ENCODE results near the gene GANAB. TPM values are rescaled to one million over a fixed set of nuclear protein-coding genes. Genes with fewer than 3 reads are reported as not detected.

Gene GANAB
- total and polyA plus RNA-seq, 7 donors = 34.3 to 64.6 (median 62.0) TPM

DNA sequence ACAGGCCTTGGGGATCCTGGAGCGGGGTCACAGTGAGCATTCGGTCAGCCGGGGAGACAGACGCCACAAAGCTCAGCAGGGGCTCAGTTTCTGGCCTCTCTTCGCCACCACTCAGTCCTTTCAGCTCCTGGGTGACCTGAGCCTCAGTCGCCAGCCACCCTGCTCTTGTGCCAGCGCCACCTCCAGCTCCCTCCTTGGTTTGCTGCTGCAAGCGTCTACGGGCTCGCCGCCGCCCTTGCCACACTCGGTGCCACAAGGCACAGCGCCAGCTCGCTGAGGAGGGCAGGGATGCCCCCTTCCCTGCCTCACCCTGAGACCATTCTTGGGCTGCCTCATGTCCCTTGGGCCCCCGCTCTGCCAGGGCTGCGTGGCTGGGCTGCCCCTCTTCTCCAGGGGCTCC is 71.3 kb downstream of the GANAB start:
- intact Hi-C loops (cut with DNase I) = loop anchor here in 1 of 2 donors (10.0 kb wide), 1 partner anchor 280 kb away; no protein-coding TSS in a partner anchor
- H3K4me1 ChIP-seq = peaks cover 53% of the 10 kb centered on the region
- H3K27me3 ChIP-seq (ENCODE audit: insufficient read depth in 3 of 3, low read length in 2 of 3) = no peaks in the 10 kb centered on the region
- TF ChIP-seq, protein P1, sequence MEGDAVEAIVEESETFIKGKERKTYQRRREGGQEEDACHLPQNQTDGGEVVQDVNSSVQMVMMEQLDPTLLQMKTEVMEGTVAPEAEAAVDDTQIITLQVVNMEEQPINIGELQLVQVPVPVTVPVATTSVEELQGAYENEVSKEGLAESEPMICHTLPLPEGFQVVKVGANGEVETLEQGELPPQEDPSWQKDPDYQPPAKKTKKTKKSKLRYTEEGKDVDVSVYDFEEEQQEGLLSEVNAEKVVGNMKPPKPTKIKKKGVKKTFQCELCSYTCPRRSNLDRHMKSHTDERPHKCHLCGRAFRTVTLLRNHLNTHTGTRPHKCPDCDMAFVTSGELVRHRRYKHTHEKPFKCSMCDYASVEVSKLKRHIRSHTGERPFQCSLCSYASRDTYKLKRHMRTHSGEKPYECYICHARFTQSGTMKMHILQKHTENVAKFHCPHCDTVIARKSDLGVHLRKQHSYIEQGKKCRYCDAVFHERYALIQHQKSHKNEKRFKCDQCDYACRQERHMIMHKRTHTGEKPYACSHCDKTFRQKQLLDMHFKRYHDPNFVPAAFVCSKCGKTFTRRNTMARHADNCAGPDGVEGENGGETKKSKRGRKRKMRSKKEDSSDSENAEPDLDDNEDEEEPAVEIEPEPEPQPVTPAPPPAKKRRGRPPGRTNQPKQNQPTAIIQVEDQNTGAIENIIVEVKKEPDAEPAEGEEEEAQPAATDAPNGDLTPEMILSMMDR (IDR thresholded peaks at IDR 0.05) = no peak
- H3K27ac ChIP-seq = peak overlapping the region; percentile 92
- H3K4me3 ChIP-seq = peak overlapping the region; percentile 90
- peaks cover 5 to 71% of the 10 kb centered on the region in 2 donors for H3K36me3 ChIP-seq (ENCODE audit: insufficient read depth in 1 of 2, low read depth in 1 of 2)
- ATAC-seq (no peak), DNase-seq (peak in 1 of 2 donors; percentile 65)
- WGBS, 3 donors = 18 to 36% (median 25%) methylated on average over 17 of the region's 17 CpGs
- H3K9me3 ChIP-seq = no peaks in the 10 kb centered on the region

Other genes with a start within 250 kb of the GANAB start
- gene SCGB1A1, start 227.6 kb downstream of the GANAB start, total RNA-seq = not detected
- gene SCGB1A1, start 227.6 kb downstream of the GANAB start, polyA plus RNA-seq = under 1 TPM in 1 of 3 donors, not detected in 2; 0.35 TPM
- 100 to 1,000 TPM; 376 to 679 (median 425) TPM for gene AHNAK, start 99.8 kb downstream of the GANAB start, total RNA-seq
- 100 to 1,000 TPM in 2 of 3 donors, 10 to 100 TPM in 1; 93.5 to 227 (median 206) TPM for gene AHNAK, start 99.8 kb downstream of the GANAB start, polyA plus RNA-seq
- 1,000 to 10,000 TPM; 1,137 to 1,954 (median 1,509) TPM for gene EEF1G, start 72.7 kb downstream of the GANAB start, total RNA-seq
- gene EEF1G, start 72.7 kb downstream of the GANAB start, polyA plus RNA-seq = 1,000 to 10,000 TPM; 1,687 to 2,356 (median 2,243) TPM
- gene TUT1, start 55.1 kb downstream of the GANAB start, total RNA-seq = 10 to 100 TPM; 14.3 to 23.7 (median 19.6) TPM
- gene TUT1, start 55.1 kb downstream of the GANAB start, polyA plus RNA-seq = 10 to 100 TPM; 12.1 to 15.5 (median 12.7) TPM
- 10 to 100 TPM; 20.0 to 32.5 (median 28.6) TPM for gene MTA2, start 44.7 kb downstream of the GANAB start, total RNA-seq
- 10 to 100 TPM; 18.4 to 27.1 (median 26.9) TPM for gene MTA2, start 44.7 kb downstream of the GANAB start, polyA plus RNA-seq
- gene EML3, start 33.8 kb downstream of the GANAB start, total RNA-seq = 10 to 100 TPM; 14.1 to 19.5 (median 16.9) TPM
- 10 to 100 TPM in 2 of 3 donors, 1 to 10 TPM in 1; 7.4 to 11.3 (median 11.1) TPM for gene EML3, start 33.8 kb downstream of the GANAB start, polyA plus RNA-seq
- 1 to 10 TPM; 2.0 to 4.4 (median 3.1) TPM for gene ROM1, start 33.4 kb downstream of the GANAB start, total RNA-seq
- 1 to 10 TPM; 3.7 to 5.5 (median 4.7) TPM for gene ROM1, start 33.4 kb downstream of the GANAB start, polyA plus RNA-seq
- gene B3GAT3, start 24.6 kb downstream of the GANAB start, total RNA-seq = 10 to 100 TPM in 3 of 4 donors, 1 to 10 TPM in 1; 7.4 to 11.8 (median 11.0) TPM
- gene B3GAT3, start 24.6 kb downstream of the GANAB start, polyA plus RNA-seq = 10 to 100 TPM; 11.7 to 37.6 (median 20.0) TPM
- gene INTS5, start 6.7 kb upstream of the GANAB start, total RNA-seq = 10 to 100 TPM; 13.5 to 20.6 (median 17.1) TPM
- gene INTS5, start 6.7 kb upstream of the GANAB start, polyA plus RNA-seq = 10 to 100 TPM in 1 of 3 donors, 1 to 10 TPM in 2; 8.1 to 19.9 (median 9.3) TPM
- 10 to 100 TPM; 29.8 to 50.9 (median 50.2) TPM for gene C11orf98, start 18.6 kb upstream of the GANAB start, total RNA-seq
- gene C11orf98, start 18.6 kb upstream of the GANAB start, polyA plus RNA-seq = 100 to 1,000 TPM in 1 of 3 donors, 10 to 100 TPM in 2; 87.1 to 155 (median 93.1) TPM
- gene CSKMT, start 18.7 kb upstream of the GANAB start, total RNA-seq = 10 to 100 TPM in 2 of 4 donors, 1 to 10 TPM in 2; 3.8 to 12.8 (median 9.4) TPM
- 10 to 100 TPM in 1 of 3 donors, 1 to 10 TPM in 2; 4.8 to 11.4 (median 7.8) TPM for gene CSKMT, start 18.7 kb upstream of the GANAB start, polyA plus RNA-seq
- gene UQCC3, start 25.1 kb upstream of the GANAB start, total RNA-seq = 1 to 10 TPM; 5.2 to 8.8 (median 7.1) TPM
- 10 to 100 TPM in 1 of 3 donors, 1 to 10 TPM in 2; 6.4 to 16.5 (median 8.6) TPM for gene UQCC3, start 25.1 kb upstream of the GANAB start, polyA plus RNA-seq
- gene LBHD1, start 25.7 kb upstream of the GANAB start, total RNA-seq = 1 to 10 TPM in 3 of 4 donors, under 1 TPM in 1; 0.74 to 3.2 (median 1.9) TPM
- gene LBHD1, start 25.7 kb upstream of the GANAB start, polyA plus RNA-seq = 1 to 10 TPM in 2 of 3 donors, under 1 TPM in 1; 0.98 to 3.6 (median 1.6) TPM
- gene UBXN1, start 32.5 kb upstream of the GANAB start, total RNA-seq = 100 to 1,000 TPM; 102 to 204 (median 149) TPM
- 100 to 1,000 TPM; 225 to 376 (median 295) TPM for gene UBXN1, start 32.5 kb upstream of the GANAB start, polyA plus RNA-seq
- 1 to 10 TPM; 2.4 to 4.8 (median 3.8) TPM for gene LRRN4CL, start 42.9 kb upstream of the GANAB start, total RNA-seq
- gene LRRN4CL, start 42.9 kb upstream of the GANAB start, polyA plus RNA-seq = 1 to 10 TPM; 1.8 to 3.7 (median 2.8) TPM
- gene BSCL2, start 60.8 kb upstream of the GANAB start, total RNA-seq = 10 to 100 TPM; 17.0 to 45.4 (median 29.0) TPM
- gene BSCL2, start 60.8 kb upstream of the GANAB start, polyA plus RNA-seq = 100 to 1,000 TPM in 1 of 3 donors, 10 to 100 TPM in 2; 61.5 to 174 (median 63.5) TPM
- gene GNG3, start 61.1 kb upstream of the GANAB start, total RNA-seq = not detected
- under 1 TPM in 2 of 3 donors, not detected in 1; 0.10 to 0.39 TPM for gene GNG3, start 61.1 kb upstream of the GANAB start, polyA plus RNA-seq
- gene HNRNPUL2, start 80.8 kb upstream of the GANAB start, total RNA-seq = 10 to 100 TPM; 27.2 to 39.7 (median 31.4) TPM
- 10 to 100 TPM; 23.8 to 35.1 (median 25.0) TPM for gene HNRNPUL2, start 80.8 kb upstream of the GANAB start, polyA plus RNA-seq
- 10 to 100 TPM; 14.8 to 19.6 (median 16.4) TPM for gene TTC9C, start 81.9 kb upstream of the GANAB start, total RNA-seq
- 10 to 100 TPM; 20.2 to 30.4 (median 28.2) TPM for gene TTC9C, start 81.9 kb upstream of the GANAB start, polyA plus RNA-seq
- gene ZBTB3, start 107.5 kb upstream of the GANAB start, total RNA-seq = 1 to 10 TPM; 5.4 to 8.7 (median 6.5) TPM
- gene ZBTB3, start 107.5 kb upstream of the GANAB start, polyA plus RNA-seq = 1 to 10 TPM; 1.5 to 3.5 (median 2.1) TPM
- 10 to 100 TPM; 31.7 to 44.7 (median 36.2) TPM for gene POLR2G, start 115.0 kb upstream of the GANAB start, total RNA-seq
- 10 to 100 TPM; 44.0 to 92.6 (median 48.8) TPM for gene POLR2G, start 115.0 kb upstream of the GANAB start, polyA plus RNA-seq
- gene TAF6L, start 124.8 kb upstream of the GANAB start, total RNA-seq = 10 to 100 TPM; 13.5 to 19.9 (median 18.3) TPM
- 10 to 100 TPM; 18.0 to 26.5 (median 20.1) TPM for gene TAF6L, start 124.8 kb upstream of the GANAB start, polyA plus RNA-seq
- gene TMEM179B, start 140.8 kb upstream of the GANAB start, total RNA-seq = 10 to 100 TPM; 12.2 to 18.5 (median 16.0) TPM
- 10 to 100 TPM; 31.5 to 42.0 (median 34.4) TPM for gene TMEM179B, start 140.8 kb upstream of the GANAB start, polyA plus RNA-seq
- 10 to 100 TPM in 1 of 4 donors, 1 to 10 TPM in 3; 6.2 to 11.5 (median 8.4) TPM for gene TMEM223, start 145.4 kb upstream of the GANAB start, total RNA-seq
- gene TMEM223, start 145.4 kb upstream of the GANAB start, polyA plus RNA-seq = 10 to 100 TPM; 16.6 to 37.7 (median 21.7) TPM
- gene NXF1, start 158.8 kb upstream of the GANAB start, total RNA-seq = 10 to 100 TPM; 38.3 to 45.4 (median 41.9) TPM
- gene NXF1, start 158.8 kb upstream of the GANAB start, polyA plus RNA-seq = 10 to 100 TPM; 36.3 to 67.0 (median 49.7) TPM
- 10 to 100 TPM; 16.0 to 24.6 (median 20.7) TPM for gene STX5, start 185.4 kb upstream of the GANAB start, total RNA-seq
- 10 to 100 TPM; 18.2 to 21.1 (median 21.1) TPM for gene STX5, start 185.4 kb upstream of the GANAB start, polyA plus RNA-seq
- gene TEX54, start 186.2 kb upstream of the GANAB start, total RNA-seq = not detected
- not detected for gene TEX54, start 186.2 kb upstream of the GANAB start, polyA plus RNA-seq
- 10 to 100 TPM; 32.9 to 74.9 (median 54.2) TPM for gene WDR74, start 193.0 kb upstream of the GANAB start, total RNA-seq
- 100 to 1,000 TPM in 1 of 3 donors, 10 to 100 TPM in 2; 90.1 to 121 (median 92.5) TPM for gene WDR74, start 193.0 kb upstream of the GANAB start, polyA plus RNA-seq
- 100 to 1,000 TPM in 3 of 4 donors, 10 to 100 TPM in 1; 62.6 to 187 (median 132) TPM for gene SLC3A2, start 234.3 kb upstream of the GANAB start, total RNA-seq
- 100 to 1,000 TPM; 149 to 374 (median 208) TPM for gene SLC3A2, start 234.3 kb upstream of the GANAB start, polyA plus RNA-seq